CD1c-positive myeloid dendritic cell (primary cell): ENCODE data around the gene ACVR1.
A peak's percentile ranks its signal among the peaks of the same experiment; 100 is the strongest.
"Not testable (repeated sequence)": the region's sequence is repeated elsewhere in the genome, so short reads cannot be mapped to it uniquely, and the experiment has no call there.

Experiments used
- DNase-seq: peaks from one replicate; pipeline ENCODE4 v3.0.0-alpha.2; 2016; ENCODE audit errors: extremely low spot score

ACVR1 gene

GRCh38 chr2:157830266-157830665 is 45.9 kb downstream of the ACVR1 start:
- peak; percentile 57 for DNase-seq

DNA sequence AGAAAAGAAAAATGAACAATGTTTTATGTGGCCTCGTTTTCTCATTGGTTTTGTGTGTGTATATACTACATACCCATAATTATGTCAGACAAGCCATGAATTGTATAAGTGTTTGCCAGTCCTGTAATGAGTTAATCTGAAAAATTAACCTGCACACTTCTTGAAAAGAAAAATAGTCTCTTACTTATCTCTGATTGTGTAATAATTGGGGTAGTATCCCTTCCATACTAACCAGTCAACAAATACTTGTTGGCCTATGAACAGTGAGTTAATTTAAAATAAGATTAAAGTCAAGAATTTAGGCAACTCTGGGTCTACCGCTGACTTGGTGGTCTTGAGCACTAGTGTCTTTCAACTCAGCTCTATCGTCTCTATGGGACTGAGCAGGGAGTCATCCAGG is 48.8 kb downstream of the ACVR1 start:
- DNase-seq, result no peak

- not testable (repeated sequence) for DNase-seq
Measured at GRCh38 chr2:157826644-157827043, 49.5 kb downstream of the ACVR1 start.

DNA sequence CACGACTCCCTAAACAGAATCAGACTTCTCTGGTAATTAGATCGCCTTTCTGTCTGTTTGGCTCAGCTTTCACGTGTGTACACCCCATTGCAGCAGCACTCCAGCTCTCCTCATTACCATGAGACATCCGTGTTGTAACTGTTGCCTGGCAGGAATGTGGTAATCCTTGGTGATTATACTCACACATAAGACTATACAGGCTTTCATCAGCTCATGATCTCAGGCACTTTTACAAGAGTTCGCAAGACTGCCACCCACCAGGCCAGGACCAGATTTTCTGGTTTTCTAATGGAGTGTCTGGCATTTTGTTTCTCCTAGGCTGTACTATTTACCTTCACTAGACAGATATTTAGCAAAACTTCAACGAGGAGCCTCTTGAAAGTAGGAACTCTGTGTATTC is 50.2 kb downstream of the ACVR1 start:
- no peak for DNase-seq

DNA sequence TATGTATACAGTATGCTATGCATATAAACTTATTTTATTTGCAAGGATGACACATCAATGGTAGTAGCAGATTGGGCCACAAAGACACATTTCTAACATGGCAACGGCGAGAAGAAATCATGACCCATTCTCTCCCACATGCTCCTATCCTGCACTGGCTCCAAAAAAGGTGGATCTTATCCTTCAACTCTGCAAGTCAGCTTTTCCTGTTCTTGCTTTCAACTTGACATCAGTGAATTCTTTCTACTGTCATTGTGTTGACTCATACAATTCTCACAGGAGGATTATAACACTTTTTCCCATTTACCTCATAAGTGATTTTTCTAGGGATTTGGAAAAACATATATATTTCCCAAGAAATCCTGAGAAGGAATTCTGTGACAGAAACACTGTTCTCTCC is 53.1 kb downstream of the ACVR1 start:
- DNase-seq, result no peak

DNA sequence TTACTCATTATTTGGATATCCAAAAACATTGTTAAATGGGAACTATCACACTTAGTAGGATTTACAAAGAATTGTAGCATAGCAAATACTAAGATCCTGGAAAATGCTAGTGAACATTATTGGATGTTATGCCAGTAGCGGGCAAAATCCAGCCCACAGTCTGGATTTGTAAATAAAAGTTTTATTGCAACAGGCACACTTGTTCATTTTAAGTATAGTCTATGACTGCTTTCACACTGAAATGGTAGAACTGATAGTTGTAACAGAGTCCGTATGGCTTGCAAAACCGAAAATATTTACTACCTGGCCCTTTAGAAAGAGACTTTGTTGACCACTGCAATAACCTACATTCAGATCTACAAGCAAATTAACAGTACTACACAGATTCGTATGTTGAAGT is 53.6 kb downstream of the ACVR1 start:
- DNase-seq, result no peak

GRCh38 chr2:157821519-157822131 is 54.5 kb downstream of the ACVR1 start:
- no peak for DNase-seq

DNA sequence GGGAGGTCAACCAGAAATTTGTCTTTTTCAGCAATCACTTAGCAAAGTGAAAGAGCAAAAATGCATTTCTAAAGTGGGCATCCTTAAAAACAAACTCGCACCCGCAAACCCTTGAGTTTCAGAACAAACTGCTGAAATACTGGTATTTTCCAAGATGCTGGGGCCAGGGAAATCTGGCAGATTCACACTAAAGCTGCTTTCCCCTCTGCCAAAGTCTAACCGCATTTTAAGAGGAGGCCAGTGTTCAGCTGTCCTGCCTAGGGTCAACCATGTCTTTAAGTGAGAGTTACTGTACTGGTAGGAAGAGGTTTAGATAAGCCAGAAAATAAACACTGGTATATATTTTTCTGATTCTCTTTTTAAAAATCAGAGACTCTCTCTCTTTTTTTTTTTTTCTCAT is 55.9 kb downstream of the ACVR1 start:
- DNase-seq, result no peak

- DNase-seq, result no peak
Measured at GRCh38 chr2:157819761-157820160, 56.4 kb downstream of the ACVR1 start.

DNA sequence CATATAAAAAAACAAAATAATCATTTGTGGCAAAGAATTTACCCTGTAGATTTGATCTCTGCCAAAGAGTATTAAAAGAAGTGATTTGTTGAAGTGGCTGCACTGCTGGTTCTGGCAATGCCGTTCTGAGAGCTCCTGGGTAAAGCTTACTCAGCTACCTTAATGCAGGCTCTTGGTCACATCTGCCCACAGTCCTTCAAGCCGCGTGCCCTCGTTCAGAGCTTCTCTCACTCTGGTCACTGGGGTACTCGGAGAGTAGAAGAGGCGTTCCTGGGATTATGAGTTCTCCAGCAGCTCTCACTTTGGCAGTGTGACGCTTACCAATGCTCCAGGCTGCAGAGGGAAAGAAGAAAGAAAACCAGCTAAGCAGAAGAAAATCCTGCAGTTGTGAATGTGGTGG is 57.9 kb downstream of the ACVR1 start:
- no peak for DNase-seq

DNA sequence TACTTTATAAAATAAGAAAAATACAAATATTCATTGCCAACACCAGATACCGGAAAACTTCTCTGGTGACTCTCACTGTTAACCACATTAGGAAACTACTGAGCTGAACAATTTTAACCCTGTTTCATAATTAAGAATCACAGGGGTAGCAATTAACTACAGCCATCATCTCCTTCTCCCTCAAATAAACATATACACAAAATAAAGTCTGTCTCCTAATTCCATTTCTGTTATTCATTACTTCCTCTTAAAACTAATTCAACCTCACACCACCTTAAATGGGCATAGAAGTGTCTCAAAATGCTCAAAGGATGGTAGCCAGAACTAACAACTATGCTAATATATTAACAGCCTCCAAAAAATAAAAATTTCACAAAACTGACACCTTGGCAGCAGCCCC is 60.7 kb downstream of the ACVR1 start:
- DNase-seq, result no peak

GRCh38 chr2:157813467-157813866 is 62.7 kb downstream of the ACVR1 start:
- DNase-seq, result no peak

GRCh38 chr2:157810037-157810436 is 66.1 kb downstream of the ACVR1 start:
- no peak for DNase-seq

- no peak for DNase-seq
Measured at GRCh38 chr2:157809212-157809611, 66.9 kb downstream of the ACVR1 start.

- no peak for DNase-seq
Measured at GRCh38 chr2:157808421-157808820, 67.7 kb downstream of the ACVR1 start.

GRCh38 chr2:157806426-157807077 is 69.6 kb downstream of the ACVR1 start:
- DNase-seq, result no peak

DNA sequence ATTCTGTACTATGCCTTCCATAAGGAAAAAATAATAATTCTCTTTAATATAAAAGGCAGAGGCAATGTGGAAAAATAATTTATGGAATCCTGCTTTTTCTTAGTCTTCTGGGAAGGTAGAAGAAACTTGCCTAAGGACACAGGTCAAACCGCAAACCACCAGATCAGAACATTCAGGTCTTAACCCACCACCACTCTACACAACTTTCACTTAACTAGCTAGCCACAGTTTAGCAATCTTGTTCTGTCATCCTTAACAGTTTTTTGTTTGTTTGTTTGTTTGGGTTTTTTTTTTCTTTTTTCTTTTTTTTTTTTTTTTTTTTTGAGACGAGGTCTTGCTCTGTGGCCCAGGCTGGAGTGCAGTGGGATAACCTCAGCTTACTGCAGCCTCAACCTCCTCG is 70.6 kb downstream of the ACVR1 start:
- no peak for DNase-seq

DNA sequence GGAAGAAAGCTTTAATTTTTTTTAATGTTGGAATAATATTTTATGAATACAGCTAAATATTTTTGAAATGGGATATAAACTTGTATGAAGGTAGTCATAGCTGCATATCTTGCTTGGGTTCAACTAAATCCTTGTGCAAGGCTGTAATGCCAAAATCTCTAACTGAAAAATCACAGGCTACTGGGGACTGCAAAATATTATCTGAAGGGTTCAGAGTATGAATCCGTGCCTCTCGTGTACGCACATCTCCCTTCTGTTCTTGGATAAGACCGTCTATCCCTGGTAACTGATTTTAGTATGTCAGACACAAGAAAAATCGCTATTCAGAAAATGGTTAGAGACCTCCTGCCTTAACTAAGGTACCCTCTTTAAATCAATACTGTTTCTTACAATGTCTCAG is 71.8 kb downstream of the ACVR1 start:
- DNase-seq, result no peak

DNA sequence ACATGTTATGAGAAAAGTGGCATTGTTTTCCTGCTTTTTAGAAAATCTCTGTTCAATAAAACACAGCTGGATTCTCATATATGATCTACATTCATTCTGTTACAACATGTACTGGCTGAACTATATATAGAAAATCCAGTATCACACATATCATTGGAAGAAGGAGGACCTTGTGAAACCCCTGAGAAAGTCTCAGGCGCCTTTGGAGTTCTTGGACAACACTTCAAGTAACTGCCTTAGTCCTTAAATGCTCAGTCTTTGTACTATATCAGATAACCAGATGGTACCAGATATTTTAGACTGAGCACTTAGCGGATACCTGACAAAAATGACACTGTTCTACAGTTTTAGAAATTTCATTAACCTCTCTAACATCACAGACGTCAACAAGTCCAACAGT is 72.2 kb downstream of the ACVR1 start:
- no peak for DNase-seq

- DNase-seq, result no peak
Measured at GRCh38 chr2:157803476-157803875, 72.7 kb downstream of the ACVR1 start.

- DNase-seq, result no peak
Measured at GRCh38 chr2:157800838-157801495, 75.2 kb downstream of the ACVR1 start.

DNA sequence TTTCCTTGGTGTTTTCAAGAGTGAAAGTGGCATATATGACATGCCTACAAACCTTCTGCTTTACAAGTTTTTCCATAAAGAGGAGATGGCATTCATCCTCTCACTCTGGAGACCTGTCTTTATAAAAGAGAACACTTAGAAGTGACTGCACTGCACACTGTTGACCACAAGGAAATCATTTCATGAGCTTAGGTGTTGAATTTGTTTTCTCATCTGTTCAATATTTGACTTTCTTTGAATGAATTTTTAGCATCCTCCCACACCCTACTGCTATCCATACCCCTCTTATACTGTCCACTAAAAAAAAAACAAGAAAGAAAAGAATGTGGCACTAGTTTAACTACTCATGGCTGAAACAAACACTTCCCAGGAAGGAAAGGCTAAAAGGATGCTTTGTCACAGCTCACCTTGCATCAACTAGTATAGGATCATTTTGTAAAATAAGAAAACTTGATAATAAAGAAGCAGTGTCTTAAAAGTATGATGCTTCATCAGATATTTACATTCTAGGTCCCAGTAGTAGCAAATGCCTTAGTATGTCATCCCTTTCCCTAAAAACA is 83.0 kb downstream of the ACVR1 start:
- DNase-seq, result no peak
